Stimulated activated CD8-positive, alpha-beta memory T cell treated with anti-CD3 and anti-CD28 coated beads, Interleukin-15, amount 100 ng/mL, for 48 hours (primary cell): Measurements from ENCODE around the gene CCDC71.

Experiments used
- DNase-seq, 2 donors: peaks; one replicate each; pipeline ENCODE4 v3.0.0-alpha.2; 2020; ENCODE audit warnings: low read depth in 2 of 2

Gene CCDC71

GRCh38 chr3:49165771-49166751 is at the start of gene CCDC71:
CCDC71 (minus strand) TSS chr3:49166331; CDS start chr3:49164208, 2,123 bp downstream.
- DNase-seq = peak; percentile 66 to 74

- no peak for DNase-seq
These were observed 47.9 kb upstream of the CCDC71 start for GRCh38 chr3:49213998-49214397.

GRCh38 chr3:49213541-49213943 is 47.4 kb upstream of the CCDC71 start:
- no peak for DNase-seq

GRCh38 chr3:49199900-49200281 is 33.8 kb upstream of the CCDC71 start:
- no peak for DNase-seq

- peak in 1 of 2 donors; percentile 5 for DNase-seq
These were observed 33.2 kb upstream of the CCDC71 start for GRCh38 chr3:49199239-49199899.

- DNase-seq = no peak
These were observed 32.6 kb upstream of the CCDC71 start for GRCh38 chr3:49198611-49199230.

- no peak for DNase-seq
These were observed 32.0 kb upstream of the CCDC71 start for GRCh38 chr3:49198161-49198560.

GRCh38 chr3:49191741-49192140 is 25.6 kb upstream of the CCDC71 start:
- no peak for DNase-seq

GRCh38 chr3:49183873-49184272 is 17.7 kb upstream of the CCDC71 start:
- no peak for DNase-seq

- DNase-seq = no peak
These were observed 16.6 kb upstream of the CCDC71 start for GRCh38 chr3:49182682-49183081.

- no peak for DNase-seq
These were observed 15.2 kb upstream of the CCDC71 start for GRCh38 chr3:49181351-49181750.

GRCh38 chr3:49180116-49180515 is 14.0 kb upstream of the CCDC71 start:
- no peak for DNase-seq

- DNase-seq = no peak
These were observed 10.9 kb upstream of the CCDC71 start for GRCh38 chr3:49177073-49177472.

GRCh38 chr3:49175530-49175929 is 9.4 kb upstream of the CCDC71 start:
- no peak for DNase-seq

- no peak for DNase-seq
These were observed 8.4 kb upstream of the CCDC71 start for GRCh38 chr3:49174397-49174985.

- DNase-seq = no peak
These were observed 7.7 kb upstream of the CCDC71 start for GRCh38 chr3:49173792-49174170.

GRCh38 chr3:49173116-49173791 is 7.1 kb upstream of the CCDC71 start:
- no peak for DNase-seq

- DNase-seq = no peak
These were observed 6.5 kb upstream of the CCDC71 start for GRCh38 chr3:49172551-49173041.

- no peak for DNase-seq
These were observed 5.8 kb upstream of the CCDC71 start for GRCh38 chr3:49171775-49172500.

GRCh38 chr3:49171119-49171774 is 5.1 kb upstream of the CCDC71 start, which contains the start of gene KLHDC8B:
KLHDC8B (plus strand) TSS chr3:49171598; CDS start chr3:49172770, 1,172 bp downstream.
- peak; percentile 76 to 79 for DNase-seq
